Measurements from ENCODE around the gene MED16.

MED16 gene

DNA sequence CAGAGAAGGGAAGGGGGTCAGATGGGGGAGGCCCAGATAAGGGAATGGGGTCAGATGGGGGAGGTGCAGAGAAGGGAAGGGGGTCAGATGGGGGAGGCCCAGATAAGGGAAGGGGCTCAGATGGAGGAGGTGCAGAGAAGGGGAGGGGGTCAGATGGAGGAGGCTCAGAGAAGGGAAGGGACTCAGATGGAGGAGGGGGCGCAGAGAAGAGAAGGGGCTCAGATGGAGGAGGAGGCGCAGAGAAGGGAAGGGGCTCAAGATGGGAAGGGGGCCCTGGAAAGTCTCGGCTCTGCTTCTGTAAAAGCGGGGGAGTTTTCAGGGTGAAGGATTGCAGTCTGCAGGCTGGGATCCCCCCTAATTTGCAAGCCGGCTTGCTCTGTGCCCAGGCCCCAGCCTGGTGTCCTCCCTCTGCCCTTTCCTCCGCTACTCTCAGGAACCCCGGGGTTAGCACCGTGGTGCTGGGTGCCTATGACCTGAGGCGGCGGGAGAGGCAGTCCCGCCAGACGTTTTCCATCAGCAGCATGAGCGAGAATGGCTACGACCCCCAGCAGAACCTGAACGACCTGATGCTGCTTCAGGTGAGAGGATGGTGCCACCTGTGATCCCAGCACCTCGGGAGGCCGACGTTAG is 63.7 kb downstream of the MED16 start:
- no peak for TF ChIP-seq CTCF (IDR thresholded peaks at IDR 0.05; ENCODE audit: low read depth, low read length, missing control alignments)
- no peak for DNase-seq (ENCODE audit: extremely low read depth, low read depth)
- H3K4me3 ChIP-seq (replicated peaks; ENCODE audit: low read depth, low read length), result no peak overlapping the region

DNA sequence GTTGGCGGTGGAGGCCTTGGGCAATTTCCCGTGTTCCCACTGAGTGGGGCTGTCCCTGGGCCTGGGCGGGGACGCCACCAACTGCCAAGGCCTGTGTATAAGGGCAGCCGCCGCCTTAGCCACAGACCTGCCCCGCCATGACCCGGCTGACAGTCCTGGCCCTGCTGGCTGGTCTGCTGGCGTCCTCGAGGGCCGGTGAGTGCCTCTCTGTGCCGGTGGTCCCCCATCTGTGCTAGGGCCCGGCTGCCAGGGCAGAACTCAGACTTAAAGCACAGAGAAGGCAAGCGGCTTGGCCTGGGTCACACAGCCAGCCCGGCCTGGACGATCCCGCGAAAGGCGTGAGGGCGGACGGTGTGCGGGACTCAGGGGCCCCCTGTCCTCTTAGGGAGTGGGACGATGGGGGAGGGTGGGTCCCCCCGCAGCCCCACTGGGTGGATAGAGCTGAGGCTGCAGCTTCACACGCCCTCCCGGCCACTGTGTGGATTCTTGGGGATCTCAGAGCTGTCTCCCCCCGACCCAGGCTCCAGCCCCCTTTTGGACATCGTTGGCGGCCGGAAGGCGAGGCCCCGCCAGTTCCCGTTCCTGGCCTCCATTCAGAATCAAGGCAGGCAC is 65.2 kb downstream of the MED16 start, which contains the start of gene AZU1:
AZU1 (plus strand) TSS at position 128 of the 612 bp plus-strand sequence; CDS start at position 138, 10 bp downstream.
- no peak within 1 kb of the TSS for H3K4me3 ChIP-seq (replicated peaks; ENCODE audit: low read depth, low read length)
- no peak for DNase-seq (ENCODE audit: extremely low read depth, low read depth)
- TF ChIP-seq CTCF (IDR thresholded peaks at IDR 0.05; ENCODE audit: low read depth, low read length, missing control alignments), result no peak

- no peak overlapping the region for H3K4me3 ChIP-seq (replicated peaks; ENCODE audit: low read depth, low read length)
- no peak for DNase-seq (ENCODE audit: extremely low read depth, low read depth)
- no peak for TF ChIP-seq CTCF (IDR thresholded peaks at IDR 0.05; ENCODE audit: low read depth, low read length, missing control alignments)
These were observed 65.7 kb downstream of the MED16 start for GRCh38 chr19:827314-827709.

DNA sequence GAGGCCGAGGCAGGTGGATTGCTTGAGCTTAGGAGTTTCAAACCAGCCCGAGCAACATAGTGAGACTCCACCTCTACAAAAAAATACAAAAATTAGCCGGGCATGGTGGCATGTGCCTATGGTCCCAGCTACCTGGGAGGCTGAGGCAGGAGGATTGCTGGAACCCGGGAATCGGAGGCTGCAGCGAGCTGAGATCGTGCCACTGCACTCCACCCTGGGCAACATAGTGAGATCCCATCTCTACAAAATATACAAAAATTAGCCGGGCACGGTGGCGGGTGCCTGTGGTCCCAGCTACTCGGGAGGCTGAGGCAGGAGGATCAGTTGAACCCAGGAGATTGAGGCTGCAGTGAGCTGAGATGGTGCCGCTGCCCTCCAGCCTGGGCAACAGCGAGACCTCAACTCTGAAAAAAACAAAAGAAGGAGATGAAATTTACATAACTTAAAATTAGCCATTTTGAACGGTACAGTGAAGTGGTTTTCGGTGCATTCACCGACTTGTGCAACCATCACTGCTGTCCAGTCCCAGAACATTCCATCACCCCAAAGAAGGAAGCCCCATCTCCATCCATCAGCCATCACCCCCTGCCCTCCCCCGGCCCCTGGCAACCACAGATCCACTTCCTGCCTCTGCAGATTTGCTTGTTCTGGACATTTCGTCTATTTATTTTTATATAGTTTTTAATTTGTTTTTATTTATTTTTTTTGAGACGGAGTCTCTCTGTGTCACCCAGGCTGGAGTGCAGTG is 66.9 kb downstream of the MED16 start:
- no peak for TF ChIP-seq CTCF (IDR thresholded peaks at IDR 0.05; ENCODE audit: low read depth, low read length, missing control alignments)
- no peak overlapping the region for H3K4me3 ChIP-seq (replicated peaks; ENCODE audit: low read depth, low read length)
- DNase-seq (ENCODE audit: extremely low read depth, low read depth), result no peak

- no peak for TF ChIP-seq CTCF (IDR thresholded peaks at IDR 0.05; ENCODE audit: low read depth, low read length, missing control alignments)
- H3K4me3 ChIP-seq (replicated peaks; ENCODE audit: low read depth, low read length), result no peak overlapping the region
- DNase-seq (ENCODE audit: extremely low read depth, low read depth), result no peak
These were observed 68.1 kb downstream of the MED16 start for GRCh38 chr19:824885-825284.

DNA sequence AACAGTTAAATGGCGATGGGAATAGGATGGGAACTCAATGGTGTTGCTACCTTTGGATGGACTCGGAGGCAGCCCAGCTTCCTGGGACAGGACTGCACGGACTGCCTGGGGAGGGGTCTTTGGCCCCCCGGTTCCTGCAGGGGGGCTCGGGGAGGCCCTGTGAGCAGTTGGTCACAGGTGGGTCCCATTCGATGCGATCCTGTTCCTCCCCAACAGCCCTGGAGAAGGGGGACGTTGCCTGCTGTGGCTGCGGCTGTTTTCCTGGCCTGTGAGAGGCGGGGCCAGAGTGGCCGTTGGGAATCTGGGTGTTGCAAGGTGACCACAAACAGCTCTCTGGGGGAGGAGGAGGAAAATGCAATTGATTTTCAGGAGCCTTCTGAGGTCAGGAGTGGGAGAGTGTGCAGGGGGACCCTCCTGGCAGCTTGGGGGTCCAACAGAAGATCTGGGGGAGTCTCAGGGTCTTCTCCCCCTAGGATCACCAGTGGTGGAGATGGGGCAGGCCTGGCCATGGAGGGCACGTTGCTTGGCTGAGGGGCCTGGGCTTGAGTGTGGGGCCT is 69.3 kb downstream of the MED16 start:
- no peak for TF ChIP-seq CTCF (IDR thresholded peaks at IDR 0.05; ENCODE audit: low read depth, low read length, missing control alignments)
- no peak overlapping the region for H3K4me3 ChIP-seq (replicated peaks; ENCODE audit: low read depth, low read length)
- DNase-seq (ENCODE audit: extremely low read depth, low read depth), result no peak
